ENCODE results near the gene AGAP3.

AGAP3 gene

GRCh38 chr7:151157645-151158329 is 71.5 kb downstream of the AGAP3 start:
- Histone ChIP-seq H3K4me3 (no peak overlapping the region), H3K27ac (no peak overlapping the region)
- no peak for DNase-seq (ENCODE audit: low spot score)
- no peak for TF ChIP-seq CTCF (IDR thresholded peaks at IDR 0.05)

- no peak for DNase-seq (ENCODE audit: low spot score)
- TF ChIP-seq CTCF (IDR thresholded peaks at IDR 0.05) = no peak
- no peak overlapping the region for H3K27ac ChIP-seq
- H3K4me3 ChIP-seq = no peak overlapping the region
Measured at GRCh38 chr7:151161757-151162156, 75.5 kb downstream of the AGAP3 start.

- DNase-seq (ENCODE audit: low spot score) = no peak
- Histone ChIP-seq H3K27ac (no peak overlapping the region), H3K4me3 (peak overlapping the region; percentile 73)
- no peak for TF ChIP-seq CTCF (IDR thresholded peaks at IDR 0.05)
Measured at GRCh38 chr7:151166629-151167196, 80.4 kb downstream of the AGAP3 start.

GRCh38 chr7:151167197-151167961 is 81.1 kb downstream of the AGAP3 start, which contains the start of gene GBX1:
GBX1 (minus strand) TSS chr7:151167694; CDS start chr7:151167548, 146 bp downstream.
- TF ChIP-seq CTCF (IDR thresholded peaks at IDR 0.05) = no peak
- no peak for DNase-seq (ENCODE audit: low spot score)
- Histone ChIP-seq H3K27ac (no peak within 1 kb of the TSS), H3K4me3 (peak within 1 kb of the TSS; percentile 73)

- no peak for DNase-seq (ENCODE audit: low spot score)
- Histone ChIP-seq H3K4me3 (peak overlapping the region; percentile 73), H3K27ac (no peak overlapping the region)
- peak; percentile 41 for TF ChIP-seq CTCF (IDR thresholded peaks at IDR 0.05)
Measured at GRCh38 chr7:151168003-151168786, 81.9 kb downstream of the AGAP3 start.

- DNase-seq (ENCODE audit: low spot score) = no peak
- Histone ChIP-seq H3K4me3 (no peak overlapping the region), H3K27ac (no peak overlapping the region)
- no peak for TF ChIP-seq CTCF (IDR thresholded peaks at IDR 0.05)
Measured at GRCh38 chr7:151168787-151169162, 82.5 kb downstream of the AGAP3 start.

All from coronary artery (tissue), 2 donors.